ENCODE data around the gene PELI2.

Gene PELI2

GRCh38 chr14:56195704-56196103 is 77.5 kb downstream of the PELI2 start:
- ATAC-seq, result no peak; the same call in 2 of the 3 replicates
- TF ChIP-seq ZNF565 (CRISPR knock-in tag; conservative IDR thresholded peaks at IDR 0.05; ENCODE audit: low read depth) (no peak), BACH2 (CRISPR knock-in tag; IDR thresholded peaks at IDR 0.05; ENCODE audit: borderline replicate concordance) (no peak), ZFP3 (CRISPR knock-in tag; IDR thresholded peaks at IDR 0.05) (no peak), ZFP30 (CRISPR knock-in tag; IDR thresholded peaks at IDR 0.05) (no peak), CREB5 (CRISPR knock-in tag; IDR thresholded peaks at IDR 0.05; ENCODE audit: low read depth) (no peak), ZNF70 (CRISPR knock-in tag; IDR thresholded peaks at IDR 0.05) (no peak), PPARA (CRISPR knock-in tag; IDR thresholded peaks at IDR 0.05; ENCODE audit: borderline replicate concordance) (no peak), TCF4 (CRISPR knock-in tag; IDR thresholded peaks at IDR 0.05; ENCODE audit: borderline replicate concordance) (no peak), RARB (CRISPR knock-in tag; IDR thresholded peaks at IDR 0.05) (no peak), ISL1 (CRISPR knock-in tag; IDR thresholded peaks at IDR 0.05) (no peak), ESRRG (CRISPR knock-in tag; IDR thresholded peaks at IDR 0.05) (no peak), POU6F1 (CRISPR knock-in tag; IDR thresholded peaks at IDR 0.05; ENCODE audit: borderline replicate concordance, low read depth) (no peak), ZNF8 (CRISPR knock-in tag; IDR thresholded peaks at IDR 0.05) (no peak), ARNTL (CRISPR knock-in tag; IDR thresholded peaks at IDR 0.05; ENCODE audit: borderline replicate concordance, low read depth) (no peak), GLIS3 (CRISPR knock-in tag; IDR thresholded peaks at IDR 0.05) (no peak), ZC3H10 (CRISPR knock-in tag; IDR thresholded peaks at IDR 0.05) (no peak), OSR1 (CRISPR knock-in tag; IDR thresholded peaks at IDR 0.05) (no peak), TSHZ2 (CRISPR knock-in tag; IDR thresholded peaks at IDR 0.05) (no peak), CSRNP3 (CRISPR knock-in tag; IDR thresholded peaks at IDR 0.05) (no peak), PATZ1 (CRISPR knock-in tag; IDR thresholded peaks at IDR 0.05; ENCODE audit: borderline replicate concordance) (no peak)

GRCh38 chr14:56196274-56196673 is 78.1 kb downstream of the PELI2 start:
- no peak for ATAC-seq
- TF ChIP-seq CREB5 (CRISPR knock-in tag; IDR thresholded peaks at IDR 0.05; ENCODE audit: low read depth), result no peak
- TF ChIP-seq TCF4 (CRISPR knock-in tag; IDR thresholded peaks at IDR 0.05; ENCODE audit: borderline replicate concordance), result no peak
- TF ChIP-seq ZNF8 (CRISPR knock-in tag; IDR thresholded peaks at IDR 0.05), result no peak
- TF ChIP-seq GLIS3 (CRISPR knock-in tag; IDR thresholded peaks at IDR 0.05), result no peak
- no peak for TF ChIP-seq ARNTL (CRISPR knock-in tag; IDR thresholded peaks at IDR 0.05; ENCODE audit: borderline replicate concordance, low read depth)
- TF ChIP-seq SNAI2 (CRISPR knock-in tag; IDR thresholded peaks at IDR 0.05), result no peak
- no peak for TF ChIP-seq TOX (CRISPR knock-in tag; IDR thresholded peaks at IDR 0.05; ENCODE audit: borderline replicate concordance)
- no peak for TF ChIP-seq POU6F1 (CRISPR knock-in tag; IDR thresholded peaks at IDR 0.05; ENCODE audit: borderline replicate concordance, low read depth)
- no peak for TF ChIP-seq PATZ1 (CRISPR knock-in tag; IDR thresholded peaks at IDR 0.05; ENCODE audit: borderline replicate concordance)
- no peak for TF ChIP-seq CSDC2 (CRISPR knock-in tag; IDR thresholded peaks at IDR 0.05)
- TF ChIP-seq BACH2 (CRISPR knock-in tag; IDR thresholded peaks at IDR 0.05; ENCODE audit: borderline replicate concordance), result no peak
- no peak for TF ChIP-seq OSR1 (CRISPR knock-in tag; IDR thresholded peaks at IDR 0.05)
- no peak for TF ChIP-seq ISL1 (CRISPR knock-in tag; IDR thresholded peaks at IDR 0.05)

Data from SK-N-SH treated with all-trans-retinoic acid at 6 μM for 48 hours (cell line).